IMR-90 (cell line): Measurements from ENCODE around the gene ROBO2. TPM values are rescaled to one million over a fixed set of nuclear protein-coding genes. Genes with fewer than 3 reads are reported as not detected.

Experiments
- ATAC-seq: fragments of 200-7000 bp; cut with Tn5 transposase; 2 replicates; pipeline ENCODE4 v1.9.1; 2020; ENCODE audit warnings: low read depth, mild to moderate bottlenecking, moderate library complexity
- BruUV-seq: library from RNA; stranded (reverse); fragments of 400-500 nt; replicated peaks from 2 replicates; lab custom pipeline; 2021; lab: Mats Ljungman, UMichigan
- CTCF ChIA-PET: fragments of 300-600 bp; formaldehyde crosslinking; extraction: SDS; loops from one replicate; lab custom pipeline; 2021; ENCODE audit warnings: antibody characterized with exemption; lab: Yijun Ruan, JAX
- POLR2A ChIA-PET: fragments of 300-600 bp; sonication (Branson Sonifier 250); formaldehyde crosslinking; loops from one replicate; lab custom pipeline; 2022; ENCODE audit warnings: antibody characterized with exemption; ENCODE audit not compliant: unreplicated experiment; lab: Charles Lee
- DNase-seq: peaks from one replicate; pipeline ENCODE4 v3.0.0; 2013
- H2AFZ ChIP-seq: replicated peaks from 2 replicates; pipeline ENCODE3; 2013; ENCODE audit warnings: low read length, mild to moderate bottlenecking; ENCODE audit not compliant: poor library complexity
- H2AK5ac ChIP-seq: 2 replicates; pipeline ENCODE4 v1.6.1; 2013; ENCODE audit warnings: low read depth, low read length, inconsistent platforms
- H2AK9ac ChIP-seq: replicated peaks from 2 replicates; pipeline ENCODE3; 2013; ENCODE audit warnings: mild to moderate bottlenecking, low read depth, low read length, moderate library complexity; ENCODE audit not compliant: poor library complexity
- H2BK120ac ChIP-seq: 2 replicates; pipeline ENCODE4 v1.6.1; 2013; ENCODE audit warnings: low read depth, low read length, inconsistent platforms
- H2BK15ac ChIP-seq: 3 replicates; pipeline ENCODE4 v1.6.1; 2013; ENCODE audit warnings: low read depth, low read length, inconsistent platforms
- H2BK20ac ChIP-seq: 2 replicates; pipeline ENCODE4 v1.6.1; 2013; ENCODE audit warnings: low read depth, mild to moderate bottlenecking, inconsistent platforms, low read length, moderate library complexity
- H2BK5ac ChIP-seq: 2 replicates; pipeline ENCODE4 v1.6.1; 2013; ENCODE audit warnings: mild to moderate bottlenecking, low read depth, low read length, inconsistent platforms; ENCODE audit not compliant: poor library complexity, severe bottlenecking
- H3K14ac ChIP-seq: replicated peaks from 2 replicates; pipeline ENCODE4 v1.6.1; 2013; ENCODE audit warnings: low read depth, low read length, inconsistent platforms
- H3K18ac ChIP-seq: 2 replicates; pipeline ENCODE4 v1.6.1; 2013; ENCODE audit warnings: low read depth, low read length, control low read depth
- H3K23ac ChIP-seq: 2 replicates; pipeline ENCODE4 v1.6.1; 2013; ENCODE audit warnings: low read depth, low read length, inconsistent platforms
- H3K27ac ChIP-seq: 2 replicates; pipeline ENCODE4 v1.5.1; 2013; ENCODE audit warnings: mild to moderate bottlenecking, control low read depth, low read length; ENCODE audit not compliant: insufficient read depth
- H3K27me3 ChIP-seq: 2 replicates; pipeline ENCODE4 v1.6.1; 2013; ENCODE audit warnings: low read length; ENCODE audit not compliant: control insufficient read depth, insufficient read depth
- H3K36me3 ChIP-seq: 2 replicates; pipeline ENCODE4 v1.6.1; 2013; ENCODE audit warnings: low read length, mixed read lengths; ENCODE audit not compliant: control insufficient read depth, insufficient read depth
- H3K4ac ChIP-seq: 2 replicates; pipeline ENCODE4 v1.6.1; 2013; ENCODE audit warnings: low read depth, low read length, inconsistent platforms
- H3K4me1 ChIP-seq: 2 replicates; pipeline ENCODE4 v1.6.1; 2013; ENCODE audit warnings: low read length, mixed read lengths; ENCODE audit not compliant: control insufficient read depth, insufficient read depth
- H3K4me2 ChIP-seq: 2 replicates; pipeline ENCODE4 v1.6.1; 2013; ENCODE audit warnings: low read depth, mild to moderate bottlenecking, control low read depth, low read length, moderate library complexity
- H3K4me3 ChIP-seq: 2 replicates; pipeline ENCODE4 v1.5.1; 2013; ENCODE audit warnings: low read depth, mild to moderate bottlenecking, control low read depth, low read length, moderate library complexity; ENCODE audit not compliant: insufficient read depth
- H3K56ac ChIP-seq: 2 replicates; pipeline ENCODE4 v1.6.1; 2013; ENCODE audit warnings: low read length, inconsistent platforms; ENCODE audit not compliant: insufficient read depth; ENCODE audit errors: extremely low read depth
- H3K79me1 ChIP-seq, 2 experiments: 2 replicates each; pipeline ENCODE4 v1.6.1; 2013; ENCODE audit warnings: low read length in 2 of 2, inconsistent platforms in 1 of 2, low read depth in 1 of 2
- H3K9ac ChIP-seq: 2 replicates; pipeline ENCODE4 v1.6.1; 2013; ENCODE audit warnings: low read depth, low read length, control low read depth
- H3K9me1 ChIP-seq: 2 replicates; pipeline ENCODE4 v1.6.1; 2013; ENCODE audit warnings: low read length, inconsistent platforms; ENCODE audit not compliant: insufficient read depth
- H3K9me3 ChIP-seq: 2 replicates; pipeline ENCODE4 v1.6.1; 2013; ENCODE audit warnings: low read length; ENCODE audit not compliant: control insufficient read depth, insufficient read depth
- H4K20me1 ChIP-seq: 2 replicates; pipeline ENCODE4 v1.6.1; 2013; ENCODE audit warnings: low read length, inconsistent platforms; ENCODE audit not compliant: insufficient read depth
- H4K5ac ChIP-seq: 2 replicates; pipeline ENCODE4 v1.6.1; 2013; ENCODE audit warnings: mild to moderate bottlenecking, low read depth, low read length, control low read depth
- H4K8ac ChIP-seq, 2 experiments: 2 replicates each; pipeline ENCODE4 v1.6.1; 2013; ENCODE audit warnings: low read depth in 2 of 2, low read length in 2 of 2, control low read depth in 1 of 2, inconsistent platforms in 1 of 2
- H4K91ac ChIP-seq: 2 replicates; pipeline ENCODE4 v1.6.1; 2013; ENCODE audit warnings: low read depth, low read length, inconsistent platforms; ENCODE audit not compliant: insufficient read depth
- BHLHE40 ChIP-seq: fragments of 150-350 bp; IDR thresholded peaks from 2 replicates; pipeline ENCODE4 v1.6.1; 2016; ENCODE audit warnings: mild to moderate bottlenecking, low read depth, low read length
- CEBPB ChIP-seq: IDR thresholded peaks from 2 replicates; pipeline ENCODE4 v1.6.1; 2012; ENCODE audit warnings: low read depth, low read length, improper control_type of control experiment
- CHD1 ChIP-seq: IDR thresholded peaks from 2 replicates; pipeline ENCODE4 v1.6.1; 2012; ENCODE audit warnings: low read depth, low read length, improper control_type of control experiment
- CTCF ChIP-seq: conservative IDR thresholded peaks from 2 replicates; pipeline ENCODE4 v1.5.1; 2012; ENCODE audit warnings: mild to moderate bottlenecking, low read depth, low read length, improper control_type of control experiment
- FOS ChIP-seq: fragments of 150-350 bp; IDR thresholded peaks from 2 replicates; pipeline ENCODE4 v1.6.1; 2016; ENCODE audit warnings: low read depth, low read length
- MAFK ChIP-seq: IDR thresholded peaks from 2 replicates; pipeline ENCODE4 v1.6.1; 2012; ENCODE audit warnings: low read depth, low read length, improper control_type of control experiment
- MAZ ChIP-seq: IDR thresholded peaks from 2 replicates; pipeline ENCODE4 v1.6.1; 2012; ENCODE audit warnings: low read depth, mild to moderate bottlenecking, low read length, improper control_type of control experiment, moderate library complexity, borderline replicate concordance
- MXI1 ChIP-seq: IDR thresholded peaks from 2 replicates; pipeline ENCODE4 v1.6.1; 2012; ENCODE audit warnings: low read depth, mild to moderate bottlenecking, low read length, moderate library complexity, borderline replicate concordance
- NFE2L2 ChIP-seq: fragments of 150-350 bp; IDR thresholded peaks from 2 replicates; pipeline ENCODE4 v1.6.1; 2016; ENCODE audit warnings: low read depth, mild to moderate bottlenecking, low read length
- POLR2A ChIP-seq: IDR thresholded peaks from 2 replicates; pipeline ENCODE4 v1.6.1; 2012; ENCODE audit warnings: mild to moderate bottlenecking, low read depth, low read length
- RAD21 ChIP-seq: IDR thresholded peaks from 2 replicates; pipeline ENCODE4 v1.6.1; 2012; ENCODE audit warnings: low read length, improper control_type of control experiment
- RCOR1 ChIP-seq: IDR thresholded peaks from 2 replicates; pipeline ENCODE4 v1.6.1; 2012; ENCODE audit warnings: mild to moderate bottlenecking, low read length, improper control_type of control experiment; ENCODE audit not compliant: insufficient replicate concordance
- RFX5 ChIP-seq: IDR thresholded peaks from 2 replicates; pipeline ENCODE4 v1.8.0; 2012; ENCODE audit warnings: low read depth, mild to moderate bottlenecking, low read length, moderate library complexity
- SMC3 ChIP-seq: fragments of 150-350 bp; IDR thresholded peaks from 2 replicates; pipeline ENCODE4 v1.6.1; 2016; ENCODE audit warnings: low read depth, mild to moderate bottlenecking, antibody characterized with exemption, low read length, moderate library complexity
- WGBS, 2 experiments: methylation state at CpG; one replicate each; pipeline versions ENCODE4 v1.1.5 to v1.1.7; 2013; ENCODE audit warnings: missing lambda C conversion rate in 2 of 2; ENCODE audit not compliant: insufficient read length in 1 of 2; ENCODE audit errors: extremely low coverage in 2 of 2; 5-methylcytosine and 5-hydroxymethylcytosine counted together
- dilution Hi-C: fragments of 300-500 bp; cut with HindIII; formaldehyde crosslinking; loops from one replicate; pipeline ENCODE4 v1.14.3; 2018; ENCODE audit warnings: low sequenced_read_pairs; ENCODE audit not compliant: unreplicated experiment
- in situ Hi-C: fragments of 300-500 bp; cut with MboI; formaldehyde crosslinking; loops from 3 replicates; pipeline ENCODE4 v1.14.3; 2019; ENCODE audit warnings: low sequenced_read_pairs, inconsistent platforms, mixed read lengths
- intact Hi-C: fragments of 100-400 bp; cut with micrococcal nuclease; formaldehyde crosslinking; loops from 2 replicates; pipeline ENCODE4 v1.10.0; 2022
- polyA plus RNA-seq, 3 experiments: library from polyadenylated mRNA; depleted of rRNA; stranded (reverse); fragments of >200 nt; gene quantifications; 2 replicates each; pipeline ENCODE4 v1.2.3, GENCODE V29; 2012; ENCODE audit warnings: low replicate concordance in 1 of 3
- total RNA-seq: library from RNA; depleted of rRNA; stranded (reverse); fragments of >200 nt; gene quantifications from 2 replicates; pipeline ENCODE4 v1.2.3, GENCODE V29; 2012
- TF ChIP-seq, protein P1 (sequence below): fragments of 150-350 bp; IDR thresholded peaks from 2 replicates; pipeline ENCODE4 v1.6.1; 2017; ENCODE audit warnings: mild to moderate bottlenecking, antibody characterized with exemption, low read length, low read depth
- TF ChIP-seq, protein P2 (sequence below): fragments of 150-350 bp; IDR thresholded peaks from 2 replicates; pipeline ENCODE4 v1.6.1; 2016; ENCODE audit warnings: low read depth, mild to moderate bottlenecking, low read length, moderate library complexity, borderline replicate concordance

The ROBO2 gene
- total and polyA plus RNA-seq, 2 of the 4 experiments (the other 2 are of a cell fraction): 9.3 to 14.5 TPM

GRCh38 chr3:77141423-77141822 is 101.5 kb downstream of the ROBO2 start:
- no peak overlapping the region for H2BK15ac ChIP-seq
- no peak overlapping the region for H3K18ac ChIP-seq
- H3K56ac ChIP-seq: no peak overlapping the region
- no peak overlapping the region for H3K23ac ChIP-seq
- no peak overlapping the region for H2AK5ac ChIP-seq
- H3K36me3 ChIP-seq: no peaks in the 10 kb centered on the region
- H3K9me3 ChIP-seq: no peaks in the 10 kb centered on the region
- DNase-seq: no peak
- no peak overlapping the region for H2BK20ac ChIP-seq
- H3K4me1 ChIP-seq: no peaks in the 10 kb centered on the region
- CTCF ChIA-PET: no interaction called here
- TF ChIP-seq CEBPB (no peak), POLR2A (no peak), CTCF (no peak), FOS (no peak), MAFK (no peak), CHD1 (no peak), RFX5 (no peak), NFE2L2 (no peak), MAZ (no peak), SMC3 (no peak), RAD21 (no peak), BHLHE40 (no peak), RCOR1 (no peak), MXI1 (no peak)
- TF ChIP-seq, protein P1, sequence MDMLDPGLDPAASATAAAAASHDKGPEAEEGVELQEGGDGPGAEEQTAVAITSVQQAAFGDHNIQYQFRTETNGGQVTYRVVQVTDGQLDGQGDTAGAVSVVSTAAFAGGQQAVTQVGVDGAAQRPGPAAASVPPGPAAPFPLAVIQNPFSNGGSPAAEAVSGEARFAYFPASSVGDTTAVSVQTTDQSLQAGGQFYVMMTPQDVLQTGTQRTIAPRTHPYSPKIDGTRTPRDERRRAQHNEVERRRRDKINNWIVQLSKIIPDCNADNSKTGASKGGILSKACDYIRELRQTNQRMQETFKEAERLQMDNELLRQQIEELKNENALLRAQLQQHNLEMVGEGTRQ: no peak
- TF ChIP-seq, protein P2, sequence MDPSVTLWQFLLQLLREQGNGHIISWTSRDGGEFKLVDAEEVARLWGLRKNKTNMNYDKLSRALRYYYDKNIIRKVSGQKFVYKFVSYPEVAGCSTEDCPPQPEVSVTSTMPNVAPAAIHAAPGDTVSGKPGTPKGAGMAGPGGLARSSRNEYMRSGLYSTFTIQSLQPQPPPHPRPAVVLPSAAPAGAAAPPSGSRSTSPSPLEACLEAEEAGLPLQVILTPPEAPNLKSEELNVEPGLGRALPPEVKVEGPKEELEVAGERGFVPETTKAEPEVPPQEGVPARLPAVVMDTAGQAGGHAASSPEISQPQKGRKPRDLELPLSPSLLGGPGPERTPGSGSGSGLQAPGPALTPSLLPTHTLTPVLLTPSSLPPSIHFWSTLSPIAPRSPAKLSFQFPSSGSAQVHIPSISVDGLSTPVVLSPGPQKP: no peak
- ATAC-seq: no peak
- no peak overlapping the region for H3K14ac ChIP-seq
- no peak overlapping the region for H3K4ac ChIP-seq
- H4K5ac ChIP-seq: no peak overlapping the region
- intact Hi-C loops: no loop called here
- no peak overlapping the region for H3K9ac ChIP-seq
- dilution Hi-C loops: no loop called here
- no peak overlapping the region for H3K4me3 ChIP-seq
- no peak overlapping the region for H3K27ac ChIP-seq
- no peak overlapping the region for H4K8ac ChIP-seq
- no peak overlapping the region for H2AFZ ChIP-seq
- no peak overlapping the region for H2AK9ac ChIP-seq
- H3K4me2 ChIP-seq: no peak overlapping the region
- in situ Hi-C loops: no loop called here
- POLR2A ChIA-PET: no interaction called here
- WGBS, 2 experiments: no CpG with 5 or more reads among the region's 3 CpGs
- H3K79me1 ChIP-seq: no peaks in the 10 kb centered on the region
- H4K91ac ChIP-seq: no peak overlapping the region
- H2BK5ac ChIP-seq: no peak overlapping the region
- H2BK120ac ChIP-seq: no peak overlapping the region
- BruUV-seq: no TSS peak
- H4K20me1 ChIP-seq: no peaks in the 10 kb centered on the region
- no peaks in the 10 kb centered on the region for H3K27me3 ChIP-seq
- H3K9me1 ChIP-seq: no peaks in the 10 kb centered on the region
